ENCODE results near the gene HIGD2A.

- no peak for TF ChIP-seq ZFX (IDR thresholded peaks at IDR 0.05; ENCODE audit: borderline replicate concordance)
- no peak for TF ChIP-seq CTCF (IDR thresholded peaks at IDR 0.05)
Observed at GRCh38 chr5:176420972-176421544, 32.5 kb downstream of the HIGD2A start.
